ENCODE measurements around the gene H1-8.

DNA sequence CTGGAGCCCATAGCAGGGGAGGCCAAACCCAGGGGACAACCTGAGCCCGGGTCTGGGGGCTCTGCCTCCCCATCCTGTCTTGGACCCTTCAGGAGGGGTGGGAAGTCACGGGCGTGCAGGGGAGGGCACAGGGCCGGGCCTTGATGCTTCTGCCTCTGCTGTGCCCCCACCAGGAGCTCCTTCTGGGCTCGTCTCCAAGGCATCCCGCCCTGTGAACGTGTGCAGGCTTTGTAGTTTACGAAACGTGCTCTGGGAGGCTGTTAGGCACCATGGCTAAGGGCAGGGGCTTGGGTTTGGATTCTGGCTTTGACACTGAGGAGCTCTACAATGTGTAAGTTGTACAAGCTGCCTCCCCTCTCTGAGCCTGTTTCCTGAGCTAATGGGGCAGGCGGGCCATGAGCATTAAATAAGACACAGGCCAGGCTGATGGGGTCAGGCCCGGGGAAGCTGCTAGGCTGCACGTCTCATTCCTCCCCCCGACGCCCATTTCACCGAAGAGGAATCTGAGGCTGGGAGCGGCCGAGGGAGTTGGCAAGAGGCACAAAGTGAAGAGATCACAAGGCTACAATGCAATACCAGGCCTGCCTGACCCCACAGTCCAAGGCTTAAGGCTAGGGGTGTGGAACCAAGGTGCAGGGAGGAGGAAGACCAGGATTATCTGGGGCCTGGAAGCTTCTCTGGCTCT lies 43.9 kb downstream of the H1-8 start:
- TF ChIP-seq, protein P1, sequence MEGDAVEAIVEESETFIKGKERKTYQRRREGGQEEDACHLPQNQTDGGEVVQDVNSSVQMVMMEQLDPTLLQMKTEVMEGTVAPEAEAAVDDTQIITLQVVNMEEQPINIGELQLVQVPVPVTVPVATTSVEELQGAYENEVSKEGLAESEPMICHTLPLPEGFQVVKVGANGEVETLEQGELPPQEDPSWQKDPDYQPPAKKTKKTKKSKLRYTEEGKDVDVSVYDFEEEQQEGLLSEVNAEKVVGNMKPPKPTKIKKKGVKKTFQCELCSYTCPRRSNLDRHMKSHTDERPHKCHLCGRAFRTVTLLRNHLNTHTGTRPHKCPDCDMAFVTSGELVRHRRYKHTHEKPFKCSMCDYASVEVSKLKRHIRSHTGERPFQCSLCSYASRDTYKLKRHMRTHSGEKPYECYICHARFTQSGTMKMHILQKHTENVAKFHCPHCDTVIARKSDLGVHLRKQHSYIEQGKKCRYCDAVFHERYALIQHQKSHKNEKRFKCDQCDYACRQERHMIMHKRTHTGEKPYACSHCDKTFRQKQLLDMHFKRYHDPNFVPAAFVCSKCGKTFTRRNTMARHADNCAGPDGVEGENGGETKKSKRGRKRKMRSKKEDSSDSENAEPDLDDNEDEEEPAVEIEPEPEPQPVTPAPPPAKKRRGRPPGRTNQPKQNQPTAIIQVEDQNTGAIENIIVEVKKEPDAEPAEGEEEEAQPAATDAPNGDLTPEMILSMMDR (IDR thresholded peaks at IDR 0.05; ENCODE audit: insufficient read depth, low read length, poor library complexity, severe bottlenecking) = no peak
- no peak for TF ChIP-seq EZH2phosphoT487 (conservative IDR thresholded peaks at IDR 0.05; ENCODE audit: low read length)

Data from SU-DHL-6 (cell line).